Anterior cingulate cortex (tissue), 58 donors: ENCODE measurements around the gene S100A7A.
"Not testable (repeated sequence)": the region's sequence is repeated elsewhere in the genome, so short reads cannot be mapped to it uniquely, and the experiment has no call there.

Experiments used
- DNase-seq, 58 donors: peaks; one replicate each; lab custom pipeline; 2025; lab: John Stamatoyannopoulos, UW

Gene S100A7A

DNA sequence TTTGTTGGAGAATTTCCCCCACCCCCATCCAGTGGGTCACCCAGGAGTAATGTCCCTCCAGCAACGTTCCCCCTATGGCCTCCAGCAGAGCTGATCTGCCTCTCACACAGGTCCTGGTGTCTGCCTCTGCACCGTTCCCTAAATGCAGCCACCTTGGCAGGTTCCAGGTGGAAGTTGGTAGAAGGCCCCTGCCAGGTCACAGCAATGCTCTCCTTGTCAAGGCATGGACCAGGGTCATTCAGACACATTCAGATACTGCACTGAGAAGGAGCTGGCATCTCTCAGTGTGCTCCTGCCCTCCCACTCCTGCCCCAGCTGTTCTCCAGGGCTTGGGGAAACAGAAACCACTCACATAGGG, 3.1 kb downstream of the S100A7A start:
- DNase-seq, result not testable (repeated sequence)

DNA sequence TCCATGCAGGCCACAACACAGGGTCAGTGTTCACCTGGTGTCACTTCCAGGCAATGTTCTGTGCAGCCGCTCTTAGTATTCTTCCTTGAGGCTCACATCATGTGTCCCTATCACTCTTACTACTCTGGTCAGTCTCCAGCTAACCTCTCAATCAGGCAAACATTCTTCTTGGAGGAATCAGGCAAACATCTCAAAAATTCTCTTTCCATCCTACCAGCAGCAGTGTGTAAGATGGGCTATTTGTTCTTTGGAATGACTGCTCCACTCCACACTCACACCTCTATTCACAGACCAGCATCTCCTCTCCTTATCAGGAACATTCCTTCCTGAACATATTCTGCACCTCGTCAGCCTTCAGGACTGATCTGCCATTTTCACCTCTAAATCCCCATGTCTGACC, 4.0 kb downstream of the S100A7A start:
- no peak for DNase-seq

DNA sequence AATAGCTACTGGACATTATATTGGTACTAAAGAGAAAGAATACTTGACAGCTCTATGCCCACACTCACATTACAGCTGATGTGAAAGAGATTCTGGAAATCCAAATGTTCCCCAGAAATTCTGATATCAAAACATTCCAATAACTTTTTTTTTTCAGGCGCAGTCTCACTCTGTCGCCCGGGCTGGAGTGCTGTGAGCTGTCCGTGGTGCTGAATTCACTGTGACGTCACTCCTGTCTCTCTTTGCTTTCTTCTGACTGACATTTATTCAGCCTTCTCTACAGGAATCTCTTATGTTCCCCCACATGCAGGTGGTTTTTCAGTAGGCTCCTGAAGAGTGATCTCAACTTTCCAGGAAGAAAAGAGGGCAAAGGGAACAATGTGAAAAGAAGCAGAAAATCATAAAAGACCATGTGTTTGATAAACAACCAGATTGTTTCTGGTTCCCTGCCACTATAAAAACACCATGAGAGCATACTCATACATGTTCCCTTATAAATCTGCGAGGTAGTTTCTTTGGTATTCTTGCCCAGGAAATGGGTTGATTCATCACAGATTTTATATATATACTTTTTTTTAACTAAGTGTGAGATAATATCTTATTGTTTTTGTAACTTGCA, 6.2 kb downstream of the S100A7A start:
- DNase-seq, result peak in 21 of 58 donors; percentile 1 to 37 (median 14)

DNA sequence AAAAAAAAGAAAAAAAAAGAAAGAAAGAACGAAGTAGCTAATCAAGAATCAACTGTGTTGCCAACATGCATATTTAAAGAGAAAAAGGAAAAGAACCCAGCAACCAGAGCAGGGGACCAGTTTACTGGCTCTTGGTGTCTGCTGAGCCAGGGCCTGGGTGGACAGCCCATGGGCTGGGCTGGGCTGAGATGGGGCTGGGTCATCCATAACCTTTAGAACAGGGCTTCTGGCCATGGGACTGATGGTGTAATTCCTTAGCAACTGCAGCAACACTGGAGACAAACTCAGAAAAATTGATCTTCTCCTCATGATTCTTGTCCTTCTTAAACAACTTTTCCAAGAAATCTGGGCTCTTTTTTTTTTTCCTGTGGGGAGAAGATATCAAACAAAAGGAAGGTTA, 10.5 kb downstream of the S100A7A start:
- no peak for DNase-seq

DNA sequence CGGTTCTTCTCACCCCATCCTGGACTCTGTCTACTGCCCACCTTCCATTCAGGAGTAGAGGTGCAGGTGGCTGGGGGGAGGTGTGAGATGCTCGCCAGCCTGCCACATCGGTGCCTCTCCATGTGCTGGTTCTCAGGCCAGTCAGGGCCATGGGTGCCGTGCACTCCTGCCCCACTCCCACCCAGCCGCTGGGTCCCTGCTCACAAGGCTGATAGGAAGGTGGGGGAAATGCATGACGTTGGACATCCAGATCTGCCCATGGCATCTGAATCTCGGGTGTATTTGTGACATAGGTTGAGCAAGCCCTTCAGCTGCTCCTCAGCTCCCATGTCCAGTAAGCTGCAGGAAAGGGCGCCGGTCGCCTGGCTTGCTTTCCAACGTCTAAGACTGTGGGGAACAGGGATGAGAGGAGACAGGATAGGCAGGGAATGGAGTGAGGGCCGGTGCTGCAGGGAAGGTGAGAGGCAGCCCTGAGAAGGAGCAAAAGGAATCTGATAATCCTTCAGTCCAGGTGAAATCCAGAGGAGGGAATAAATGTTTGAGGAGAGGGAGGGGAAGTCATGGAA, 11.8 kb downstream of the S100A7A start:
- no peak for DNase-seq

DNA sequence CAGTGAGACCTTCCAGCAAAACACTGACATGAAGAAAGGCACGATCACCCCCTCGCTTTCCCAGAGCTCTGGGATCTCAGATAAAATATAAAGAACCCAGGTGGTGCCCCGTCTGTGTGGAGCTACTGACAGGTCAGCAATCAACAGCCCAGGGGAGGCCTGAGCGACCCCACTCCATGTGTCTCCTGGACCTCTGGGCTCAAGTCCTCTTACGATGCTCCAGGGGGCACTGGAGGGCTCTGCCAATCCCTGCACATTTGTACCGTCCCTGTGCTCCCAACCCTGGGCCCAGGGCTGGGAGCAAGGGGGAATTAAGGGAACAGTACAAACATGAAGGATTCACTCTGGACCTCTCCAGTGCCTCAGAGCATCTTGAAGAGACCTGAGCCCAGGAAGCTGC, 12.5 kb downstream of the S100A7A start:
- no peak for DNase-seq

DNA sequence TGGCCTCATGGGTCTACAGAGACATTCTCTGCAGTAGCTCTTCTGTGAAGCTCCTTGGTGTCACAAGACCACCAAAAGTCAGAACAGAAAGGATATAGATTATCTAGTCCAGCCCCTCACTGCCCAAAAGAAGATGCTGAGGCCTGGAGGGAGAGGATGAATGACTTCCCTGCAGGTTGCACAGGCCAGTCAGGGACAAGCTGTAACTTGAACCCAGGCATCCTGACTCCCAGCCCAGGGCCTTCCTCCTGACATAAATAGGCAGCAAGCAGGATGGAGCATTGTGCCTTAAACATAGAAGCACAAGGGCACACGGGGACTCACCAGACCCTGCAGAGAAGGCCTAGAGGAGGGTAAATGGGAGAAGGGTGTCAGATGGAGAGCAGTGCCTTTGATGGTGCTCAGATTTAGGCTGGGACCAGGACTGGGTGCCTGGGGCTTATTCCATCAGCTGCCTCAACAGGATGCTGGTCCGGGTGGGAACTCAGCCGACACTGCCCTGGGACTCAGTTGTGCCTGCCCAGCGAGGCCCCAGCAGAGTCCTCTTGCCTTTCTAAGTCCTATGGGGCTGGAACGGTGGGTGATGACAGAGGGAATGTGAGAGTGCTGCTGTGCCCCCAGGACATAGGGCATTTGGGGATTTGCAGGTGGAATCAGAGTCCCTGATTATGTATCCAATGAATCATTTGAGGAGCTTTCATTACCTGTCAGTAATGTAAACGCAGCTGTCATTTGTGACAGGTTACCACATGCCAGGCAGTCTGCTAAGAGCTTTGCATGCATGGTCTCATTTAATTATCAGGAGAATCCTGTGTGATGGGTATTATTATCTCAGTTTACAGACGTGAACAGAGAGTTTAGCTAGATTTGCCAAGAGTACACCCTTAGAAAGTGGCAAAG, 13.2 kb downstream of the S100A7A start:
- DNase-seq, result no peak

DNA sequence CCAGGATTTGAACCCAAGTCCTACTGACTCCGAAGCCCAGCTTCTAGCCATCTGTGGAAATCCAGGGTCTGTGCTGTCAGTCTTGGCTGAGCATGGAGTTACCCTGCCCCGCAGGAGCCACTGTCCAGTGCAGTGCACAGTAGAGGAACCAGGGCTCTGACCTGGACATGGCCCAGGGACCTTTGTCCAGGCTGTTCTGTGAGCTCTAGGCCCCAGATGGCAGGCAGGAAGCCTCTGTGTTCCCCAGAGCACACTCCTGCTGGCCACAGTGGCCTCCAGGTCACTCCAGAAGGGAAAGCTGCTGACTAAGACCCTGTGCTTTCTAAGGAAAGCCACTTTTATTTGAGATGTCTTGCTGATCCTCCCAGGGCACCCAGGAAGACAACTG, 13.8 kb downstream of the S100A7A start:
- no peak for DNase-seq

DNA sequence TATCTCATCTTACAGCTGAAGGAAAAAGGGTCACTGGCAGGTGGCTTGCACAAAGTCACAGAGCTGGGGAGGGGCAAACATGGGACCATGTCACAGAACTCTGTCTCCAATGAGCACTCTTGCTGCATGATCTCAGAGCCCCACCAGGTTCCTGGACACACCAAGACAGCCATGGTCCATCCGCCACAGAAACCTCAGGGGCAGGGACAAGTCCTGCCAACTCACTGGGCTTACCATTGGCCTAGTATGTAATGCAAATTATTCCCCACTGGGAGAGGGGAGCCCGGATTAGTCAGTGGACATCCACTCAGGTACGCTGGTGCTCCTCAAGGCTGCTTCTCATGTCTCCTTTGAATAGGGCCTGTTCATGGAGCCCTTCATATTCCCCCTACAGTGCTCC, 14.2 kb downstream of the S100A7A start:
- DNase-seq, result no peak

DNA sequence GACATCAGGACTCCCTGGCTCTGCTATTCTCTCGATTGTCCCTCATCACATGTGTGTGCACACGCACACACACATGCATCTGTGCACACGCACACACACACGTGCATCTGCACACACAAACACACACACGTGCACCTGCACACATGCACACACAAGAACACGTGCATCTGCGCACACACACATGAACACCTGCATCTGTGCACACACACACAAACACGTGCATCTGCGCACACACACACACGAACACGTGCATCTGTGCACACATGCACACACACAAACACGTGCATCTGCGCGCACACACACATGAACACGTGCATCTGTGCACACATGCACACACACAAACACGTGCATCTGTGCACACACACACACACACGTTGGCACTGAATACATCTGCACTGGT, 14.7 kb downstream of the S100A7A start:
- DNase-seq, result no peak

DNA sequence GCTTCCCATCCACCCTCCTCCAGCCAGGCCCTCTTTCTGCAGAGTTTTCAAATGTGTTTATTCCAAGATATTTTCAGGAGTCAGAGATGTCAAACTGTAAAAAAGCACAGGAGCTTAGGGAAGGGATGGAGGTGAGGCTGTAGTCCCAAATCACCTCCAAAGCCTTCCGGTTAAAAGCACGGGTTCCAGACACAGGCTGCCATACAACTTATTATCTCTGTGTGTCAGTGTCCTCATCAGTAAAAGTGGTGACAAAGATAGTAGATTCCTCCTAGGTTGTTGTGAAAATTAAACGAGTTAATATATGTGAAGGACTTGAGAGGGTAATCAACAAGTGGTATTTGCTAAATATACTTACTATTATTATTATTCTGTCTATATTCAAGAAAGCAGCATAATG, 15.1 kb downstream of the S100A7A start:
- no peak for DNase-seq

DNA sequence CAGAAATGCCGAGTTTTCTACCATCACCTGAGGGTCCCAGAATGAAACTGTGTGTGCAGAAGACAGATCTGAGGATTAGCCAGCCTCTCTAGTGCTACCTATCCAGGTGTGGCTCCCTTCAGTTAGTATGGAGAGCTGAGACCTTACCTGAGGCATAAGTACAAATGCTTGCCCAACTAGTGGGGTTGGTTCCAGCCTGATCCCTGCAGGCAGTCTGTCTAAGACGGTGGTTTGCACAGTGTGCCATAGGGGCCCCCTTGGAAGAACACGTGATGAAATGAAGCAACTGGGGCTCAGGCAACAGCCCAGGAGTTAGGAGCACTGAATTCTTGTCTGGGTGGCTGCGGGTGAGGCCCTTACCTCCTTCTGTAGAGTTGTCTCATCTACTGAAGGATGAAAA, 15.6 kb downstream of the S100A7A start:
- no peak for DNase-seq

DNA sequence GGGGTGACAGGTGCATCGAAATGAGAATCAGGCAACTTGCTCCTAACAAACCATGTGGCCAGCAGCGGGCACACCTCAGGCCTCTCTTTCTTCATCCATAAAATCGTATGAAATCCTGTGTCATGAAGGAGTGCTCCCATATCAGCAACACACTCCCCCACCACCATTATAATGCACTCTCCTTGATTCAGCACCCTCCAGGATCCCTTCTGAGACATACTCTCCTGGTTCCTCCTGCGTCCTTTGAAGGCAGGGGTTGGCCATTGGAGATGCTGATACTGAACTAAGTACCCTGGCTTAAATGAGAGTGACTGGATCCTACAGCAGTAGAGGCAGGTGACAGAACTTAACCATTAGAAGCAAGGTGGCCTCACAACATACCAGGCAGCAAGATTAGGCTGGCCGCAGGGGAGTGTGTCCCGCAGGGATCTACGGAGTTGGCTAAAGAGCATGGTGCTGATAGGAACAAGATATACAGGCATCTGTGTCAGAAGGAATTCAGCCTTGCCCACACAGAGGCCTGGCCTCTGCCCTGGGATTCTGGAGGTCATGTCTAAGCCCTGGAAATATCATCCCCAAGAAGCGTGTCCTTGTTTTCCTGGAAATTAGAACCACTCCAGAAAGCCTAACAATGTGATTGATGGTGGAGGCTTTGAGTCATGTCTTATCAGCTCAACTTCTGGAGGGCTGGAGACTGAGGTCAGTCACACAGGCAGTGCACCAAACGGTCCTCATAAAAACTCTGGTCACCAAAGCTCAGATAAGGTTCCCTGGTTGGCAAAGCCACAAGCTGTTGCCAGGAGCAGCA, 16.8 kb downstream of the S100A7A start:
- no peak for DNase-seq

DNA sequence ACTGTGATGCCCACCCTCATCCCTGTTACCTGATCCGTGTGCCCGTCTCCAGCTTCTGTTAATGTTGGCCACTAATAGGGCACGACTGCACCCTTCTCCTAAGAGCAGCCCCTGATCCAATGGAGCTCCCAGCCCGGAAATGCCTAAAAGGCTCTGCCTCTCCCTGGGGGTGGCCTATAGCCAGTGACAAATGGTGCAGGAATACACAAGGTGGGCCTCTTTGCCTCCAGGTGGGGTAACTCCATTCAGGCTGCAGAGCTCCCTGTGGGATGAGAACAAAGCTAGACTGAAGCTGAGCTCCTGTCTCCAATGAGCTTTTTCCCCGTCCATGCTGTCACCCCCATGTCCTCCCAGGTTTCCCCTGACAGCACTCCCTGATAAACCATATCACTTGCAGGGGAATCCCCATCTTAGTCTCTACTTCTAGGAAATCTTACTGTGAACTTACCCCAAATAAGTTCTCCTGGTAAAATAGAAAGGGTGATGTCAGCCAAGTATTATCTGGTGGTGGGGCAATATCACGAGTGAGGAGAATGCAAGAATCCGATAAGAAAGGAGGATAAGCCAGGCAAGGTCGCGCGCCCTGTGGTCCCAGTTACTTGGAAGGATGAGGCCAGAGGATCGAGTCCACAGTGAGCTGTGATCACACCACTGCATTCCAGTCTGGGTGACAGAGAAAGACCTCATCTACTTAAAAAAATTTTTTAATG, 18.6 kb downstream of the S100A7A start:
- no peak for DNase-seq

DNA sequence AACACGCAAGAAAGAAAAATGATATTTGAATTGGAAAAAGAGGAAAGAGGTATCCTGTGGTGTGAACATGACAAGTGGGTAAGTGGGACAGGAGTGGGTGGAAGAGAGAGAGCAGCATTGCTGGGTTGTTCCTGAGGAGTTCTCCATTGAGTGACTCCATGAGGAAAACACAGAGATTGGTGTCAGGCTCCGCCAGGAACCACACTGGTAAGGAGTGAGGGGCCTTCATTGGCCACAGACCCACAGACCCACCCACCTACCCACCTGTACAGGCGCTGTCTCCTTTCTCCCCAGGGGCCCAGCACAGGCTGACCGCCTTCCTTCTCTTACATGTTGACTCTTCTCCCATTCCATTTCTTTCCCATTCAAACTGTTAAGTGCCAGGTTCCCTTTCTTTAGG, 20.9 kb downstream of the S100A7A start:
- DNase-seq, result no peak

DNA sequence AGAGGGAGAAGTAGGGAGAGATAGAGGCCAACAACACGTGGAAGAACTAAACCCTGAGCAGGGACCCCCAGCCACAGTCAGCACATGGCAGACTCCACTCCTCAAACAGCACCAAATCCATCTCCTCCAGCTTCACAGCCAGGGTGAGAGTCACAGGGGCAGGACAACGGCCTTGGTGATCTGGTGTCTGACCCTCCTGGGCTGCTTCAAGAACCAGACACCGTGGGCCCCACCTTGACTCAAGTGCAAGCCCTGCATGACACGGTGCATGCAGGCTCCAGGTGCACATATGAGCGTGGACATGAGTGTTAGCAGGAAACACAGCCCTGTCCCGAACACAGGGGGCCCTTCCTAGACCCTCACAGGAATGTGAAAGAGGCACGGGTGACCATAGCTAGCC, 22.3 kb downstream of the S100A7A start:
- no peak for DNase-seq

DNA sequence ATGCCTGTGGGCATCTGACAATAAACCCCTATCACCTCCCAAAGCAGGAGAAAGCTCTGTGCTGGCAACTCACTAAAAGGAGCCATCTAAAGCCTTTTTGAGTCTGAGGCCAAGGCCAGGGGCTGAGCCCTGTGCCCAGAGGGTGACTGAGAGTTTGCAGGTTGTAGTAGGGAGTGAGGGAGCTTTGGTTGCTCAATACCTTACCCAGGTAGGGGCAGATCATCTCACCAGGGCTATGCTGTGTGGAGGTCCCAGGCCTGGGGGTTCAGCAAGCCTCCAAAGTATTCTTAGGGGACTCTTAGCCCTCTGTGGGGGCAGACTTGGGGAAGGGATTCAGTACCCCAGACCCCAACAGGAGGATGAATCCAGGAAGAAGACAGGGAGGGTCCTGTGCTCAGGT, 23.0 kb downstream of the S100A7A start:
- no peak for DNase-seq

DNA sequence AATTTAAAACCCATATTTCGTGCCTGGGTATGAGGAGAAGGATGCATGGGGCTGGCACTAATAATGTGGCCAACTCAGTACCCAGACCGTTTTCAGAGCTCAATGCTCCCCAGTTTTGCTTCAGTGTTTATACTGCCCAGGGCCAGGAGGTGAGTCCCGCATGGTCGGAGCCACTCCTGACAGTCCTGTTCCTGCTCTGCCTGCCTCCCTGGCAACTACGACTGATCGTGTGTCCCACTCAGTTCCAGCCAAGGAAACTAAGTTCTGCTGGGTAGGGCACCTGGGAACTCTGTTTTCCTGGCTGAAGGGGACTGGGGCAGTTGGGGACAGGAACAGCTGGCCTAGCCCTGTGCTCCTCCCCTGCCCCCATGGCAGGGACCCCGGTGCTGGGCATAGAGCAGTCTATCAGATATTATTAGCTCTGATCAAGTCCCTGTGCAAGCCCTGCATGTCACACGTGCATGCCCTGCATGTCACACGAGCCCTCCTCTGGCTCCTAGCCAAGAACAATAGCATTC, 25.0 kb downstream of the S100A7A start:
- no peak for DNase-seq

DNA sequence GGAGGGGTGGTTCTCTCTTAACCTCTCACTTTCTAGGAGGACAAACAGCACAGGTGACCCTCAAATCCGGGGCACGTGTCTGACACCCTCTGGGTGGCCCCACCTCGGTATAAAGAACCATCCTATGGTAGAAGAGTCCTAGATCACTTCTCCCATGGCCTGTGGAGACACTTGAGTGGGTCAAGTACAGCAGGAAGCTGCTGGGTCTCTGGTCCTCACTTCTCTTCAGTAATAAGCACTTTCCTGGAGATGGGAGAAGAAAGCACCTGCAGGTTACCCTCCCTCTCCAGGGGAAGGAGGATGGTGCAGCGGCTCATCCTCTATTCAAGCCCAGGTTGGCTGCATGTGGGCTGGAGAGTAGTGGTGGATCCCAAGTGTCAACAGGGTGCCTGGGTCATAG, 27.2 kb downstream of the S100A7A start:
- DNase-seq, result no peak

DNA sequence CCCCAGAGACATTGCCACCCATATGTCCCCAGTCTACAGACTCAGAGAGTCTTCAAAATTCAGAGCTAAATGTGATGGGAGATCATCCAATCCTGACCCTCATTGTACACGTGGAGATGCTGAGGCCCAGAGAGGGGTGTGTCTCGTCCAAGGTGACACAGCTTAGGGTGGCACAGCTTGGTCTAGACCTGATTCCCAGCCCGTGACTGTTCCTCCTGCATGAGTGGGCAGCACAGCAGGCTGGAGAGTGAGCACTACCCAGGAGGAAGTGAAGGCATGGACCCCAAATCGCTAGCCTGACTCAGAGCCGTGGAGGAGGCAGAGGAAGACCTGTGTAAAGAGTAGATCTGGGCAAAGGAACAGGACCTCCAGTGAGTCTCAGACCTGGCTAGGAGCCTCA, 27.8 kb downstream of the S100A7A start:
- DNase-seq, result no peak
